ENCODE results near the gene ERVFRD-1.

DNA sequence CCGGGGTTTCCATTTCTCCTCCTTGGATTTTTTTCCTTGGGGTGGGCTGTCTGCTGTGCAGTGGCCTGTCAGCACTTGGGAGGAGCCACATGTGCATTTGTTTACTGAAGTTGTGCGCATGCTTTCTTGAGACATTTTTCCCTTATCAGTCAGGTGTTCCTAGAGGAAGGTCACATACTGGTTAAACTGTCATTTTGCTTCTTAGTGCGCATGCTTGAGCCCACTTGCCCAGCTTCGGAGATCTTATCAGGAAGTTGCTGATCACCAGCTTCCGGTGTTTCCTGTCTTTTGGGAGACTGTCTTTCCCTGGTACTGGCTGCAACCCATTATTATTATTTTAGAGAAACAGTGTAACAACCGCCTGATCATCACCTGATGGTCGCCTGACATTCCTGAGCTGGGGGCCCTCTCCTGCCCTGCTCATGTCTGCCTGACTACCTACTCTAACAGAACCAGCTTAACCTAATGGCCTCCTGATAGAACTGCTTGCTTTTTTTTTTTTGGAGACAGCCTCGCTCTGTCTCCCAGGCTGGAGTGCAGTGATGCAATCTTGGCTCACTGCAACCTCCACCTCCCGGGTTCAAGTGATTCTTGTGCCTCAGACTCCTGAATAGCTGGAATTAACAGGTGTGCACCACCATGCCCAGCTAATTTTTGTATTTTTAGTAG is 378 bp upstream of the ERVFRD-1 start:
- TF ChIP-seq, protein P1, sequence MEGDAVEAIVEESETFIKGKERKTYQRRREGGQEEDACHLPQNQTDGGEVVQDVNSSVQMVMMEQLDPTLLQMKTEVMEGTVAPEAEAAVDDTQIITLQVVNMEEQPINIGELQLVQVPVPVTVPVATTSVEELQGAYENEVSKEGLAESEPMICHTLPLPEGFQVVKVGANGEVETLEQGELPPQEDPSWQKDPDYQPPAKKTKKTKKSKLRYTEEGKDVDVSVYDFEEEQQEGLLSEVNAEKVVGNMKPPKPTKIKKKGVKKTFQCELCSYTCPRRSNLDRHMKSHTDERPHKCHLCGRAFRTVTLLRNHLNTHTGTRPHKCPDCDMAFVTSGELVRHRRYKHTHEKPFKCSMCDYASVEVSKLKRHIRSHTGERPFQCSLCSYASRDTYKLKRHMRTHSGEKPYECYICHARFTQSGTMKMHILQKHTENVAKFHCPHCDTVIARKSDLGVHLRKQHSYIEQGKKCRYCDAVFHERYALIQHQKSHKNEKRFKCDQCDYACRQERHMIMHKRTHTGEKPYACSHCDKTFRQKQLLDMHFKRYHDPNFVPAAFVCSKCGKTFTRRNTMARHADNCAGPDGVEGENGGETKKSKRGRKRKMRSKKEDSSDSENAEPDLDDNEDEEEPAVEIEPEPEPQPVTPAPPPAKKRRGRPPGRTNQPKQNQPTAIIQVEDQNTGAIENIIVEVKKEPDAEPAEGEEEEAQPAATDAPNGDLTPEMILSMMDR (CRISPR knock-in tag; IDR thresholded peaks at IDR 0.05): no peak
- TF ChIP-seq SPEN (CRISPR knock-in tag; IDR thresholded peaks at IDR 0.05; ENCODE audit: low read depth): no peak
- TF ChIP-seq ZSCAN20 (CRISPR knock-in tag; IDR thresholded peaks at IDR 0.05; ENCODE audit: borderline replicate concordance): no peak
- no peak for TF ChIP-seq ZMYM3 (CRISPR knock-in tag; IDR thresholded peaks at IDR 0.05)
- TF ChIP-seq, protein P2, sequence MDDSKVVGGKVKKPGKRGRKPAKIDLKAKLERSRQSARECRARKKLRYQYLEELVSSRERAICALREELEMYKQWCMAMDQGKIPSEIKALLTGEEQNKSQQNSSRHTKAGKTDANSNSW (CRISPR knock-in tag; IDR thresholded peaks at IDR 0.05; ENCODE audit: borderline replicate concordance): no peak
- TF ChIP-seq FOSL2 (CRISPR knock-in tag; IDR thresholded peaks at IDR 0.05): no peak
- TF ChIP-seq, protein P3, sequence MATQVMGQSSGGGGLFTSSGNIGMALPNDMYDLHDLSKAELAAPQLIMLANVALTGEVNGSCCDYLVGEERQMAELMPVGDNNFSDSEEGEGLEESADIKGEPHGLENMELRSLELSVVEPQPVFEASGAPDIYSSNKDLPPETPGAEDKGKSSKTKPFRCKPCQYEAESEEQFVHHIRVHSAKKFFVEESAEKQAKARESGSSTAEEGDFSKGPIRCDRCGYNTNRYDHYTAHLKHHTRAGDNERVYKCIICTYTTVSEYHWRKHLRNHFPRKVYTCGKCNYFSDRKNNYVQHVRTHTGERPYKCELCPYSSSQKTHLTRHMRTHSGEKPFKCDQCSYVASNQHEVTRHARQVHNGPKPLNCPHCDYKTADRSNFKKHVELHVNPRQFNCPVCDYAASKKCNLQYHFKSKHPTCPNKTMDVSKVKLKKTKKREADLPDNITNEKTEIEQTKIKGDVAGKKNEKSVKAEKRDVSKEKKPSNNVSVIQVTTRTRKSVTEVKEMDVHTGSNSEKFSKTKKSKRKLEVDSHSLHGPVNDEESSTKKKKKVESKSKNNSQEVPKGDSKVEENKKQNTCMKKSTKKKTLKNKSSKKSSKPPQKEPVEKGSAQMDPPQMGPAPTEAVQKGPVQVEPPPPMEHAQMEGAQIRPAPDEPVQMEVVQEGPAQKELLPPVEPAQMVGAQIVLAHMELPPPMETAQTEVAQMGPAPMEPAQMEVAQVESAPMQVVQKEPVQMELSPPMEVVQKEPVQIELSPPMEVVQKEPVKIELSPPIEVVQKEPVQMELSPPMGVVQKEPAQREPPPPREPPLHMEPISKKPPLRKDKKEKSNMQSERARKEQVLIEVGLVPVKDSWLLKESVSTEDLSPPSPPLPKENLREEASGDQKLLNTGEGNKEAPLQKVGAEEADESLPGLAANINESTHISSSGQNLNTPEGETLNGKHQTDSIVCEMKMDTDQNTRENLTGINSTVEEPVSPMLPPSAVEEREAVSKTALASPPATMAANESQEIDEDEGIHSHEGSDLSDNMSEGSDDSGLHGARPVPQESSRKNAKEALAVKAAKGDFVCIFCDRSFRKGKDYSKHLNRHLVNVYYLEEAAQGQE (IDR thresholded peaks at IDR 0.05; ENCODE audit: borderline replicate concordance in 1 of 2, low read depth in 1 of 2, low read length in 2 of 2): no peak
- no peak for TF ChIP-seq ZBTB7A (CRISPR knock-in tag; IDR thresholded peaks at IDR 0.05)
- no peak for TF ChIP-seq KAT8 (CRISPR knock-in tag; IDR thresholded peaks at IDR 0.05)
- TF ChIP-seq BCL6 (CRISPR knock-in tag; IDR thresholded peaks at IDR 0.05): no peak

Data from HepG2 (cell line).